Endothelial cell of umbilical vein (primary cell): Measurements from ENCODE around the gene SYNDIG1. TPM values are rescaled to one million over a fixed set of nuclear protein-coding genes. Genes with fewer than 3 reads are reported as not detected.

Experiments used
- BruUV-seq: library from RNA; stranded (reverse); fragments of 400-500 nt; replicated peaks from 2 replicates; lab custom pipeline; 2021; lab: Mats Ljungman, UMichigan
- CTCF ChIA-PET: fragments of 300-600, 350-600 bp; sonication (Branson Sonifier 250); formaldehyde crosslinking; loops from one replicate; lab custom pipeline; 2021; ENCODE audit warnings: antibody characterized with exemption, inconsistent platforms; lab: Charles Lee
- POLR2A ChIA-PET: fragments of 300-600, 350-600 bp; sonication (Branson Sonifier 250); formaldehyde crosslinking; loops from one replicate; lab custom pipeline; 2021; ENCODE audit warnings: antibody characterized with exemption, inconsistent platforms; lab: Charles Lee
- DNase-seq: peaks from one replicate; pipeline ENCODE4 v3.0.0-alpha.2; 2011; ENCODE audit warnings: low read depth, low spot score
- FAIRE-seq: peaks from 2 replicates; lab custom pipeline; 2011; peaks lifted over from hg19 to GRCh38; lab: Jason Lieb, UNC
- H2AFZ ChIP-seq: 2 replicates; pipeline ENCODE4 v1.6.0; 2012; ENCODE audit warnings: low read depth, low read length, control low read depth, inconsistent platforms
- H3K27ac ChIP-seq: 2 replicates; pipeline ENCODE4 v1.5.1; 2011; ENCODE audit warnings: low read depth, mild to moderate bottlenecking, control low read depth, low read length, moderate library complexity; ENCODE audit not compliant: insufficient read depth
- H3K27me3 ChIP-seq, 2 experiments: 2 replicates each; pipeline versions ENCODE4 v1.6.0 to v1.6.1; 2011; ENCODE audit warnings: low read length in 2 of 2, mixed read lengths in 1 of 2; ENCODE audit not compliant: control insufficient read depth in 2 of 2, insufficient read depth in 2 of 2
- H3K36me3 ChIP-seq, 2 experiments: 2 replicates in 1 of 2; 3 replicates in 1 of 2; pipeline ENCODE4 v1.5.1; 2011; ENCODE audit warnings: low read length in 2 of 2, mild to moderate bottlenecking in 1 of 2, moderate library complexity in 1 of 2; ENCODE audit not compliant: control insufficient read depth in 2 of 2, insufficient read depth in 2 of 2; ENCODE audit errors: extremely low read depth in 1 of 2
- H3K4me1 ChIP-seq: 3 replicates; pipeline ENCODE4 v1.5.1; 2011; ENCODE audit warnings: mild to moderate bottlenecking, low read length; ENCODE audit not compliant: control insufficient read depth, insufficient read depth; ENCODE audit errors: extremely low read depth
- H3K4me2 ChIP-seq: 2 replicates; pipeline ENCODE4 v1.6.1; 2011; ENCODE audit warnings: low read length, control low read depth, mixed read lengths; ENCODE audit not compliant: insufficient read depth
- H3K4me3 ChIP-seq, 3 experiments: fragments of 200-600 bp in 1 of 3; sonication (generic), shearing (Covaris generic) in 1 of 3; replicated peaks in 1 of 3; 2 replicates each; pipeline ENCODE4 v1.5.1; 2011 to 2016; ENCODE audit warnings: control low read depth in 3 of 3, low read length in 3 of 3, mild to moderate bottlenecking in 2 of 3, inconsistent platforms in 1 of 3, low read depth in 1 of 3, moderate library complexity in 1 of 3; ENCODE audit not compliant: insufficient read depth in 1 of 3
- H3K79me2 ChIP-seq: 2 replicates; pipeline ENCODE4 v1.6.0; 2012; ENCODE audit warnings: low read length, inconsistent platforms; ENCODE audit not compliant: control insufficient read depth, insufficient read depth
- H3K9ac ChIP-seq: replicated peaks from 2 replicates; pipeline ENCODE3; 2011; ENCODE audit warnings: low read length, control low read depth; ENCODE audit not compliant: insufficient read depth; ENCODE audit errors: extremely low read depth
- H3K9me1 ChIP-seq: replicated peaks from 3 replicates; pipeline ENCODE4 v1.6.0; 2011; ENCODE audit warnings: mild to moderate bottlenecking, low read length; ENCODE audit not compliant: control insufficient read depth, insufficient read depth; ENCODE audit errors: extremely low read depth
- H3K9me3 ChIP-seq: replicated peaks from 2 replicates; pipeline ENCODE4 v1.5.1; 2012; ENCODE audit warnings: low read length, inconsistent platforms; ENCODE audit not compliant: control insufficient read depth, insufficient read depth
- H4K20me1 ChIP-seq: replicated peaks from 2 replicates; pipeline ENCODE3; 2011; ENCODE audit warnings: mild to moderate bottlenecking, low read length; ENCODE audit not compliant: control insufficient read depth, insufficient read depth; ENCODE audit errors: extremely low read depth
- EZH2 ChIP-seq: IDR thresholded peaks from 2 replicates; pipeline ENCODE4 v1.6.1; 2012; ENCODE audit warnings: borderline replicate concordance, low read depth, mild to moderate bottlenecking, moderate library complexity, low read length, inconsistent platforms; ENCODE audit not compliant: severe bottlenecking
- FOS ChIP-seq: IDR thresholded peaks from 2 replicates; pipeline ENCODE4 v1.6.1; 2011; ENCODE audit warnings: mild to moderate bottlenecking, low read length, moderate library complexity, borderline replicate concordance; ENCODE audit not compliant: insufficient read depth
- GATA2 ChIP-seq: IDR thresholded peaks from 2 replicates; pipeline ENCODE4 v1.7.0; 2011; ENCODE audit warnings: low read depth, mild to moderate bottlenecking, moderate library complexity, mixed read lengths, low read length; ENCODE audit not compliant: insufficient read length, insufficient read depth
- JUN ChIP-seq: IDR thresholded peaks from 2 replicates; pipeline ENCODE4 v1.6.1; 2011; ENCODE audit warnings: borderline replicate concordance, low read depth; ENCODE audit not compliant: insufficient read length, insufficient read depth
- MYC ChIP-seq: IDR thresholded peaks from one replicate; pipeline ENCODE4 v1.6.1; 2011; ENCODE audit warnings: mild to moderate bottlenecking, low read depth, low read length
- POLR2A ChIP-seq: IDR thresholded peaks from 2 replicates; pipeline ENCODE4 v1.6.1; 2012; ENCODE audit warnings: low read depth, mild to moderate bottlenecking, control low read depth, low read length
- POLR2AphosphoS5 ChIP-seq: IDR thresholded peaks from 2 replicates; pipeline ENCODE4 v1.6.1; 2012; ENCODE audit warnings: low read depth, mild to moderate bottlenecking, control low read depth, low read length, moderate library complexity; ENCODE audit not compliant: insufficient read depth
- dilution Hi-C: fragments of 300-500 bp; cut with MboI; formaldehyde crosslinking; loops from one replicate; pipeline ENCODE4 v1.15.0; 2019; ENCODE audit warnings: low sequenced_read_pairs; ENCODE audit not compliant: extremely low pct_ligation_motif_present
- intact Hi-C: fragments of 100-400 bp; cut with micrococcal nuclease; formaldehyde crosslinking; loops from one replicate; pipeline ENCODE4 v1.10.0; 2022
- polyA plus RNA-seq, 4 experiments: library from polyadenylated mRNA; depleted of rRNA in 3 of 4; stranded (reverse) in 3 of 4; unstranded in 1 of 4; fragments of >200 nt; gene quantifications; 2 replicates each; pipeline versions ENCODE4 v1.2.1 to v1.2.3, GENCODE V29; 2011 to 2012; ENCODE audit warnings: missing spikeins in 1 of 4
- total RNA-seq: library from RNA; stranded (reverse); gene quantifications from 2 replicates; pipeline ENCODE4 v1.2.3, GENCODE V29; 2021
- TF ChIP-seq, protein P1 (sequence below): IDR thresholded peaks from 2 replicates; pipeline ENCODE4 v1.6.1; 2011; ENCODE audit not compliant: insufficient read depth, insufficient read length
- TF ChIP-seq, protein P2 (sequence below), 2 donors: IDR thresholded peaks; 1 replicate in 1 of 2; 2 replicates in 1 of 2; pipeline ENCODE4 v1.5.1; 2011; ENCODE audit warnings: low read length in 2 of 2, mild to moderate bottlenecking in 2 of 2, moderate library complexity in 2 of 2, control low read depth in 1 of 2, inconsistent platforms in 1 of 2, low read depth in 1 of 2; ENCODE audit not compliant: insufficient read depth in 1 of 2; ENCODE audit errors: extremely low read depth in 1 of 2

SYNDIG1 gene
- total and polyA plus RNA-seq, 2 donors (not counting 3 experiments of a cell fraction or from before 2014, with no cell fraction given): not detected

DNA sequence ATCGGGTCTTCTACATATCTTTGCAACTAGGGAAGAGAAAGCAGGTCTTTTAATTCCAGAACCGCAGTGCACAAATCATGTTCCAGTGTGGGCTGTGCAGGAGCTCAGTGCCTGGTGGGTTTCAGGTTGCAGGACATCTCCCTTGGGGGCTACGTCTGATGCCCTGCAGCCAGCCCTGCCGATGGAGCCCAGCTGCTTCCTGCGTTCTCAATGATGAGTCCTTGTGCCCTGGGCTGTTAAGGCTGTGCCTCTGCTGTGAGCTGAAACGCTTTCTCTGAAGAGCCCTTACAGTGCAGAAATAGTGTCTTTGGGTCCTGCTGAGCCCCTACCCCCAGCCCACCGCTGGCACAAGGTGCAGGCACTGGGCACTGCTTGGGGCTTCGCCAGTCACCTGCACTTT lies 192.9 kb downstream of the SYNDIG1 start:
- dilution Hi-C loops (no loop called here), intact Hi-C loops (no loop called here)
- H3K9me1 ChIP-seq: no peaks in the 10 kb centered on the region
- no peak for TF ChIP-seq MYC
- TF ChIP-seq POLR2AphosphoS5: no peak
- no peak for TF ChIP-seq GATA2
- TF ChIP-seq FOS: no peak
- no peak for TF ChIP-seq JUN
- no peak for TF ChIP-seq EZH2
- TF ChIP-seq, protein P1, sequence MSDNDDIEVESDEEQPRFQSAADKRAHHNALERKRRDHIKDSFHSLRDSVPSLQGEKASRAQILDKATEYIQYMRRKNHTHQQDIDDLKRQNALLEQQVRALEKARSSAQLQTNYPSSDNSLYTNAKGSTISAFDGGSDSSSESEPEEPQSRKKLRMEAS: no peak
- no peak for TF ChIP-seq POLR2A
- TF ChIP-seq, protein P2, sequence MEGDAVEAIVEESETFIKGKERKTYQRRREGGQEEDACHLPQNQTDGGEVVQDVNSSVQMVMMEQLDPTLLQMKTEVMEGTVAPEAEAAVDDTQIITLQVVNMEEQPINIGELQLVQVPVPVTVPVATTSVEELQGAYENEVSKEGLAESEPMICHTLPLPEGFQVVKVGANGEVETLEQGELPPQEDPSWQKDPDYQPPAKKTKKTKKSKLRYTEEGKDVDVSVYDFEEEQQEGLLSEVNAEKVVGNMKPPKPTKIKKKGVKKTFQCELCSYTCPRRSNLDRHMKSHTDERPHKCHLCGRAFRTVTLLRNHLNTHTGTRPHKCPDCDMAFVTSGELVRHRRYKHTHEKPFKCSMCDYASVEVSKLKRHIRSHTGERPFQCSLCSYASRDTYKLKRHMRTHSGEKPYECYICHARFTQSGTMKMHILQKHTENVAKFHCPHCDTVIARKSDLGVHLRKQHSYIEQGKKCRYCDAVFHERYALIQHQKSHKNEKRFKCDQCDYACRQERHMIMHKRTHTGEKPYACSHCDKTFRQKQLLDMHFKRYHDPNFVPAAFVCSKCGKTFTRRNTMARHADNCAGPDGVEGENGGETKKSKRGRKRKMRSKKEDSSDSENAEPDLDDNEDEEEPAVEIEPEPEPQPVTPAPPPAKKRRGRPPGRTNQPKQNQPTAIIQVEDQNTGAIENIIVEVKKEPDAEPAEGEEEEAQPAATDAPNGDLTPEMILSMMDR (IDR thresholded peaks at IDR 0.05; ENCODE audit: extremely low read depth in 1 of 2, insufficient read depth in 1 of 2, low read depth in 1 of 2, low read length in 2 of 2): no peak
- H3K4me2 ChIP-seq: no peak overlapping the region
- DNase-seq (no peak), FAIRE-seq (no peak)
- H4K20me1 ChIP-seq: no peaks in the 10 kb centered on the region
- ChIA-PET CTCF (no interaction called here), POLR2A (no interaction called here)
- H3K4me1 ChIP-seq: no peaks in the 10 kb centered on the region
- no peak overlapping the region for H3K4me3 ChIP-seq
- BruUV-seq: no TSS peak
- no peak overlapping the region for H3K9ac ChIP-seq
- peaks cover 8% of the 10 kb centered on the region for H3K9me3 ChIP-seq
- no peaks in the 10 kb centered on the region for H3K79me2 ChIP-seq
- H3K27me3 ChIP-seq: no peaks in the 10 kb centered on the region
- H3K27ac ChIP-seq: no peak overlapping the region
- H3K36me3 ChIP-seq: no peaks in the 10 kb centered on the region
- no peak overlapping the region for H2AFZ ChIP-seq
